Globus pallidus (tissue), 1 donor: ENCODE measurements around the gene TCL1A.
"Not testable (repeated sequence)": the region's sequence is repeated elsewhere in the genome, so short reads cannot be mapped to it uniquely, and the experiment has no call there.

Experiments used
- DNase-seq: peaks from one replicate; pipeline ENCODE4 v3.0.0-alpha.2; 2015; ENCODE audit warnings: low spot score

The TCL1A gene

GRCh38 chr14:95713596-95714371 lies at the start of gene TCL1A:
TSS of gene TCL1A (minus strand) at chr14:95714125. CDS start at chr14:95714066, 59 bp downstream.
- no peak for DNase-seq

- DNase-seq: not testable (repeated sequence)
These were observed 49.1 kb upstream of the TCL1A start for GRCh38 chr14:95763032-95763431.

GRCh38 chr14:95761436-95761835 lies 47.5 kb upstream of the TCL1A start:
- no peak for DNase-seq

GRCh38 chr14:95760596-95760995 lies 46.7 kb upstream of the TCL1A start:
- no peak for DNase-seq

- no peak for DNase-seq
These were observed 46.0 kb upstream of the TCL1A start for GRCh38 chr14:95759941-95760340.

GRCh38 chr14:95758331-95758730 lies 44.4 kb upstream of the TCL1A start:
- DNase-seq: no peak

- DNase-seq: no peak
These were observed 42.8 kb upstream of the TCL1A start for GRCh38 chr14:95756751-95757150.

- no peak for DNase-seq
These were observed 42.2 kb upstream of the TCL1A start for GRCh38 chr14:95756127-95756526.

- DNase-seq: no peak
These were observed 27.9 kb upstream of the TCL1A start for GRCh38 chr14:95741781-95742180.

- no peak for DNase-seq
These were observed 27.1 kb upstream of the TCL1A start for GRCh38 chr14:95741038-95741490.

- DNase-seq: no peak
These were observed 25.4 kb upstream of the TCL1A start for GRCh38 chr14:95739356-95739755.

GRCh38 chr14:95733212-95733611 lies 19.3 kb upstream of the TCL1A start:
- DNase-seq: no peak

- no peak for DNase-seq
These were observed 16.2 kb upstream of the TCL1A start for GRCh38 chr14:95730126-95730525.

- not testable (repeated sequence) for DNase-seq
These were observed 15.6 kb upstream of the TCL1A start for GRCh38 chr14:95729402-95730028.

GRCh38 chr14:95727056-95727700 lies 13.3 kb upstream of the TCL1A start:
- DNase-seq: no peak

GRCh38 chr14:95725685-95726336 lies 11.9 kb upstream of the TCL1A start:
- DNase-seq: no peak

GRCh38 chr14:95722525-95723190 lies 8.7 kb upstream of the TCL1A start:
- DNase-seq: no peak

- no peak for DNase-seq
These were observed 1.5 kb downstream of the TCL1A start for GRCh38 chr14:95712398-95712797.

GRCh38 chr14:95711476-95712176 lies 2.3 kb downstream of the TCL1A start:
- no peak for DNase-seq

GRCh38 chr14:95710106-95710505 lies 3.8 kb downstream of the TCL1A start:
- no peak for DNase-seq

- DNase-seq: no peak
These were observed 6.6 kb downstream of the TCL1A start for GRCh38 chr14:95707327-95707726.
